Mesenchymal stem cell (in vitro differentiated cells and primary cell): ENCODE data around the gene MZF1.
"Not testable (repeated sequence)": the region's sequence is repeated elsewhere in the genome, so short reads cannot be mapped to it uniquely, and the experiment has no call there.

Experiments used
- DNase-seq: peaks from one replicate; pipeline ENCODE4 v3.0.0-alpha.2; 2013
- H2AFZ ChIP-seq: one replicate; pipeline ENCODE4 v1.6.1; 2013; ENCODE audit warnings: low read depth, mild to moderate bottlenecking, control low read depth, inconsistent platforms, low read length, moderate library complexity
- H2AK5ac ChIP-seq: 2 replicates; pipeline ENCODE4 v1.6.1; 2013; ENCODE audit warnings: low read length, moderate library complexity, mild to moderate bottlenecking, inconsistent platforms; ENCODE audit not compliant: severe bottlenecking
- H2BK120ac ChIP-seq: one replicate; pipeline ENCODE4 v1.6.1; 2013; ENCODE audit warnings: low read depth, mild to moderate bottlenecking, inconsistent platforms, low read length, moderate library complexity
- H2BK12ac ChIP-seq, 2 experiments: one replicate each; pipeline ENCODE4 v1.6.1; 2013; ENCODE audit warnings: inconsistent platforms in 2 of 2, low read length in 2 of 2, mild to moderate bottlenecking in 2 of 2, moderate library complexity in 2 of 2, control low read depth in 1 of 2
- H2BK15ac ChIP-seq: one replicate; pipeline ENCODE4 v1.6.1; 2013; ENCODE audit warnings: mild to moderate bottlenecking, low read depth, inconsistent platforms; ENCODE audit not compliant: poor library complexity, severe bottlenecking
- H2BK5ac ChIP-seq: 2 replicates; pipeline ENCODE4 v1.6.1; 2013; ENCODE audit warnings: low read depth, mild to moderate bottlenecking, low read length, control low read depth, inconsistent platforms; ENCODE audit not compliant: poor library complexity, severe bottlenecking
- H3K14ac ChIP-seq, 2 experiments: one replicate each; pipeline ENCODE4 v1.6.1; 2013; ENCODE audit warnings: inconsistent platforms in 2 of 2, low read length in 2 of 2, control low read depth in 1 of 2, mild to moderate bottlenecking in 1 of 2, moderate library complexity in 1 of 2
- H3K18ac ChIP-seq, 2 experiments: one replicate each; pipeline ENCODE4 v1.6.1; 2013; ENCODE audit warnings: inconsistent platforms in 2 of 2, low read length in 2 of 2, control low read depth in 1 of 2, low read depth in 1 of 2, mild to moderate bottlenecking in 1 of 2
- H3K23ac ChIP-seq, 2 experiments: one replicate each; pipeline ENCODE4 v1.6.1; 2013; ENCODE audit warnings: inconsistent platforms in 2 of 2, low read length in 2 of 2, mild to moderate bottlenecking in 2 of 2, moderate library complexity in 2 of 2, control low read depth in 1 of 2
- H3K27ac ChIP-seq: 2 replicates; pipeline ENCODE4 v1.5.1; 2013; ENCODE audit warnings: mild to moderate bottlenecking, moderate library complexity, low read length, control low read depth, inconsistent platforms; ENCODE audit not compliant: poor library complexity, severe bottlenecking
- H3K27me3 ChIP-seq, 2 experiments: 2 replicates each; pipeline versions ENCODE4 v1.6.1 to v1.7.0; 2013; ENCODE audit warnings: low read length in 2 of 2, mild to moderate bottlenecking in 2 of 2, moderate library complexity in 2 of 2, control low read depth in 1 of 2, inconsistent platforms in 1 of 2; ENCODE audit not compliant: control insufficient read depth in 1 of 2, insufficient read depth in 1 of 2
- H3K36me3 ChIP-seq, 2 experiments: 2 replicates each; pipeline versions ENCODE4 v1.6.1 to v1.7.0; 2013; ENCODE audit warnings: low read length in 2 of 2, control low read depth in 1 of 2, inconsistent platforms in 1 of 2, low read depth in 1 of 2, mild to moderate bottlenecking in 1 of 2; ENCODE audit not compliant: insufficient read depth in 2 of 2, control insufficient read depth in 1 of 2
- H3K4ac ChIP-seq, 2 experiments: one replicate each; pipeline ENCODE4 v1.6.1; 2013; ENCODE audit warnings: inconsistent platforms in 2 of 2, low read length in 2 of 2, mild to moderate bottlenecking in 2 of 2, moderate library complexity in 2 of 2, control low read depth in 1 of 2, low read depth in 1 of 2
- H3K4me1 ChIP-seq: 2 replicates; pipeline ENCODE4 v1.6.1; 2013; ENCODE audit warnings: low read depth, low read length, control low read depth; ENCODE audit not compliant: control insufficient read depth, insufficient read depth
- H3K4me2 ChIP-seq: 2 replicates; pipeline ENCODE4 v1.6.1; 2013; ENCODE audit warnings: low read length, mild to moderate bottlenecking, inconsistent platforms; ENCODE audit not compliant: poor library complexity, severe bottlenecking
- H3K4me3 ChIP-seq, 2 experiments: 2 replicates each; pipeline versions ENCODE4 v1.5.1 to v1.7.0; 2013; ENCODE audit warnings: low read length in 2 of 2, mild to moderate bottlenecking in 2 of 2, control low read depth in 1 of 2, low read depth in 1 of 2; ENCODE audit not compliant: insufficient read depth in 1 of 2
- H3K79me1 ChIP-seq: replicated peaks from 2 replicates; pipeline ENCODE4 v1.6.1; 2013; ENCODE audit warnings: mild to moderate bottlenecking, control low read depth, low read length, inconsistent platforms; ENCODE audit not compliant: poor library complexity, severe bottlenecking
- H3K9ac ChIP-seq: 2 replicates; pipeline ENCODE4 v1.7.0; 2013; ENCODE audit warnings: mild to moderate bottlenecking, low read length, moderate library complexity
- H3K9me3 ChIP-seq: 2 replicates; pipeline ENCODE4 v1.7.0; 2013; ENCODE audit warnings: mild to moderate bottlenecking, low read length; ENCODE audit not compliant: control insufficient read depth
- H4K8ac ChIP-seq: one replicate; pipeline ENCODE4 v1.6.1; 2013; ENCODE audit warnings: inconsistent platforms, mild to moderate bottlenecking, low read length, moderate library complexity
- H4K91ac ChIP-seq: one replicate; pipeline ENCODE4 v1.6.1; 2013; ENCODE audit warnings: mild to moderate bottlenecking, low read length, inconsistent platforms
- WGBS: methylation state at CpG from one replicate; pipeline ENCODE4 v1.1.7; 2013; ENCODE audit warnings: mixed read lengths; 5-methylcytosine and 5-hydroxymethylcytosine counted together

Gene MZF1

GRCh38 chr19:58539169-58539559 is 34.0 kb downstream of the MZF1 start:
- not testable (repeated sequence) for H2BK12ac ChIP-seq, H2AFZ ChIP-seq, H3K9ac ChIP-seq, H2BK15ac ChIP-seq, H3K18ac ChIP-seq, H3K14ac ChIP-seq, H2BK5ac ChIP-seq, H3K23ac ChIP-seq, H4K8ac ChIP-seq, H3K79me1 ChIP-seq, H3K4me3 ChIP-seq, H3K9me3 ChIP-seq, H3K4me2 ChIP-seq, H3K36me3 ChIP-seq, H2BK120ac ChIP-seq, H3K27ac ChIP-seq, DNase-seq, H3K4me1 ChIP-seq, H2AK5ac ChIP-seq, H3K4ac ChIP-seq
- H3K27me3 ChIP-seq: peaks cover 29 to 44% of the 10 kb centered on the region in 2 experiments
- H4K91ac ChIP-seq: peak overlapping the region; percentile 21

GRCh38 chr19:58538257-58539168 is 34.6 kb downstream of the MZF1 start:
- Histone ChIP-seq H2AK5ac (no peak overlapping the region), H3K14ac (peak overlapping the region in 1 of 2 experiments; percentile 12), H2BK5ac (no peak overlapping the region), H3K4ac (no peak overlapping the region), H2BK12ac (peak overlapping the region in 1 of 2 experiments; percentile 15), H2BK15ac (no peak overlapping the region), H3K9me3 (no peaks in the 10 kb centered on the region), H2BK120ac (no peak overlapping the region), H3K9ac (no peak overlapping the region), H2AFZ (peak overlapping the region; percentile 60), H3K23ac (peak overlapping the region in 1 of 2 experiments; percentile 50), H3K79me1 (no peaks in the 10 kb centered on the region), H3K4me3 (peak overlapping the region in 1 of 2 experiments; percentile 53), H3K36me3 (no peaks in the 10 kb centered on the region), H3K27me3 (peaks cover 33 to 44% of the 10 kb centered on the region in 2 experiments), H3K4me1 (peaks cover 8% of the 10 kb centered on the region), H4K8ac (peak overlapping the region; percentile 83), H3K4me2 (peak overlapping the region; percentile 85), H4K91ac (peak overlapping the region; percentile 81), H3K27ac (no peak overlapping the region), H3K18ac (peak overlapping the region; percentile 12 to 75)
- no peak for DNase-seq
- WGBS: 3% methylated on average over 43 of the region's 55 CpGs

- Histone ChIP-seq H2BK15ac (no peak overlapping the region), H3K36me3 (no peaks in the 10 kb centered on the region), H3K27me3 (peaks cover 30 to 48% of the 10 kb centered on the region in 2 experiments), H2BK120ac (no peak overlapping the region), H4K8ac (no peak overlapping the region), H3K18ac (no peak overlapping the region), H3K14ac (no peak overlapping the region), H2BK5ac (no peak overlapping the region), H2AK5ac (no peak overlapping the region), H3K4me1 (peaks cover 7% of the 10 kb centered on the region), H3K79me1 (no peaks in the 10 kb centered on the region), H3K23ac (no peak overlapping the region), H2AFZ (no peak overlapping the region), H3K9me3 (no peaks in the 10 kb centered on the region), H3K4ac (no peak overlapping the region), H3K4me3 (no peak overlapping the region), H3K27ac (no peak overlapping the region), H3K4me2 (no peak overlapping the region), H3K9ac (no peak overlapping the region), H2BK12ac (no peak overlapping the region), H4K91ac (no peak overlapping the region)
- DNase-seq: no peak
- WGBS: 96% methylated on average over 8 of the region's 8 CpGs
Measured at GRCh38 chr19:58536852-58537798, 36.0 kb downstream of the MZF1 start.

- H3K9ac ChIP-seq: no peak overlapping the region
- H2AK5ac ChIP-seq: no peak overlapping the region
- DNase-seq: no peak
- H2BK5ac ChIP-seq: no peak overlapping the region
- no peak overlapping the region for H3K18ac ChIP-seq
- H4K91ac ChIP-seq: no peak overlapping the region
- no peak overlapping the region for H2BK12ac ChIP-seq
- H2AFZ ChIP-seq: no peak overlapping the region
- H3K4ac ChIP-seq: no peak overlapping the region
- H3K4me1 ChIP-seq: peaks cover 7% of the 10 kb centered on the region
- no peak overlapping the region for H3K14ac ChIP-seq
- H3K79me1 ChIP-seq: no peaks in the 10 kb centered on the region
- peaks cover 33 to 60% of the 10 kb centered on the region in 2 experiments for H3K27me3 ChIP-seq
- no peak overlapping the region for H3K4me2 ChIP-seq
- no peak overlapping the region for H2BK15ac ChIP-seq
- no peaks in the 10 kb centered on the region for H3K36me3 ChIP-seq
- H2BK120ac ChIP-seq: no peak overlapping the region
- no peak overlapping the region for H4K8ac ChIP-seq
- H3K27ac ChIP-seq: no peak overlapping the region
- H3K23ac ChIP-seq: no peak overlapping the region
- no peak overlapping the region for H3K4me3 ChIP-seq
- WGBS: 93% methylated on average over 3 of the region's 3 CpGs
- H3K9me3 ChIP-seq: no peaks in the 10 kb centered on the region
Measured at GRCh38 chr19:58535857-58536256, 37.3 kb downstream of the MZF1 start.
